Activated T-helper 2 cell treated with anti-CD3 and anti-CD28 coated beads, Interferon-gamma antibody, Interleukin-2, Interleukin-4, amounts not matched to agents 10 μg/mL and 5 μg/mL and 100 μg/mL, durations not matched to agents 14 hours and 24 hours and 36 hours (primary cell): ENCODE results near the gene RNLS. TPM values are rescaled to one million over a fixed set of nuclear protein-coding genes. Genes with fewer than 3 reads are reported as not detected.

Experiments
- DNase-seq: peaks from one replicate; pipeline ENCODE4 v3.0.0; 2021; ENCODE audit warnings: low spot score
- H3K27ac Mint-ChIP-seq: one replicate; pipeline ENCODE4 v1.8.0; 2021; ENCODE audit warnings: mixed read lengths
- H3K27me3 Mint-ChIP-seq: one replicate; pipeline ENCODE4 v1.8.0; 2021; ENCODE audit warnings: low read depth, mixed read lengths
- H3K36me3 Mint-ChIP-seq: one replicate; pipeline ENCODE4 v1.8.0; 2021; ENCODE audit warnings: low read depth, mixed read lengths
- H3K4me1 Mint-ChIP-seq: one replicate; pipeline ENCODE4 v1.8.0; 2021; ENCODE audit warnings: low read depth, mixed read lengths
- H3K4me3 Mint-ChIP-seq: one replicate; pipeline ENCODE4 v1.8.0; 2021; ENCODE audit warnings: low read depth, mild to moderate bottlenecking, moderate library complexity, mixed read lengths
- H3K9me3 Mint-ChIP-seq: one replicate; pipeline ENCODE4 v1.8.0; 2021; ENCODE audit warnings: mixed read lengths
- intact Hi-C: fragments of 100-400 bp; cut with micrococcal nuclease; formaldehyde crosslinking; loops from one replicate; pipeline ENCODE4 v1.15.1; 2023
- total RNA-seq: library from RNA; stranded (reverse); gene quantifications from 2 replicates; pipeline ENCODE4 v1.2.3, GENCODE V29; 2022

Gene RNLS
- total RNA-seq, 1 donor from 2014 or later, result 1.6 TPM

DNA sequence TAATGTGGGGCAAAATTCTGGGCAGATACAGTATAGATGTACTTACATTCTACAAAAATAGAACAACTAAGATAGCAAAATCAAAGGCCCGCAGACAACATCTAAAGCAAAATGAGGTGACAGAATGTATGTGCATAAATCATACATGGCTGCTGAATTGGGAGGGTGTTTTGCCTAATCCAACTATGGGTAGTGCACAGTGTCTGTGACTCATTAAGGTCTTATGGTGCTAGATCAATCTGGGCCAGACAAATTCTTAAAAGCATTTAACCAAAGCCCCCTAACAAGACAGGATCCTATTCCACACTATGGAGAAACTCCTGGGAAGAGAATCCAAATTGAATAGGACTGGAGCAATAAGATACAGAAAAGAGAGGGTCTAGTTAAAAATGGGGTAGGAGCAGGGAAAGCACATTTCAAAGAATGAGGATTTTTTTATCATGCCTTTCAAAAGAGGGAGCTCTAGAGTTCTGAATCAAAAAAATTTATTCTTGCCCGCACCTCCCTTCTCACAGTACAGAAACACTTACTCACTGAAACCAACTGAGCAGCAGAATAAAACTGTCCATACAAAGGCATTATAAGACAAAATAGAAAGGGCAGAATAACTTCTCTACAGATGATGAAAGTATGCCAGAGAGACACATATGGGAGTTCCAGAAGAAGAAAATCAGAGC, 181.3 kb downstream of the RNLS start:
- H3K27ac Mint-ChIP-seq, result no peak overlapping the region
- no peak for DNase-seq
- peaks cover 2% of the 10 kb centered on the region for H3K27me3 Mint-ChIP-seq
- H3K4me1 Mint-ChIP-seq, result peaks cover 11% of the 10 kb centered on the region
- peaks cover 38% of the 10 kb centered on the region for H3K9me3 Mint-ChIP-seq
- peaks cover 16% of the 10 kb centered on the region for H3K36me3 Mint-ChIP-seq
- intact Hi-C loops, result no loop called here
- H3K4me3 Mint-ChIP-seq, result no peak overlapping the region

GRCh38 chr10:88399240-88399639, 183.9 kb downstream of the RNLS start:
- Mint-ChIP-seq H3K36me3 (peaks cover 34% of the 10 kb centered on the region), H3K4me3 (no peak overlapping the region), H3K4me1 (peaks cover 11% of the 10 kb centered on the region), H3K27ac (no peak overlapping the region), H3K9me3 (peaks cover 60% of the 10 kb centered on the region), H3K27me3 (no peaks in the 10 kb centered on the region)
- DNase-seq, result no peak
- intact Hi-C loops, result no loop called here

- Mint-ChIP-seq H3K9me3 (peaks cover 71% of the 10 kb centered on the region), H3K27me3 (no peaks in the 10 kb centered on the region), H3K4me3 (no peak overlapping the region)
Measured at GRCh38 chr10:88395677-88396076, 187.4 kb downstream of the RNLS start.

DNA sequence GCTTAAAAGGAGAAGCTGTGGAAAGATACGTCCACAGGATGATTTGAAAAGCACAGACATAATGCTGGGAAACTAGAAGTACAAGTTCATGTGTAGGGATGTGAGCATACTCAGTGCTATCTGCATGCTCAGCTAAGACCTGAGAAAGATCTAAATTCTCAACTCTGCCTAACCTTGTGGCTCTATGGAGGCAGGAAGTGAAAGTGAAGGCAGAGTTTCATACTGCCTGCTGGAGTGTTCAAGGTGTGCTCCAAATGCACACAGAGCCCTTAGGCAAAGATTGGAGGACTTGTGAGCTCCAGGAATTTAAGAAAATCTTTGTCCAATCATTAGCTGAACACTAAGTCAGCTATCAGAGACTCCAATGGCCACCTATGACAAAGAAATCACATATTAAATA, 190.9 kb downstream of the RNLS start:
- Mint-ChIP-seq H3K27me3 (no peaks in the 10 kb centered on the region), H3K9me3 (peaks cover 40% of the 10 kb centered on the region), H3K27ac (no peak overlapping the region), H3K4me3 (peak overlapping the region; percentile 3), H3K36me3 (peaks cover 34% of the 10 kb centered on the region), H3K4me1 (peaks cover 16% of the 10 kb centered on the region)
- peak; percentile 25 for DNase-seq
- intact Hi-C loops, result no loop called here

More at GRCh38 chr10:88395677-88396076, 187.4 kb downstream of the RNLS start:
- no peak overlapping the region for H3K27ac Mint-ChIP-seq
- H3K4me1 Mint-ChIP-seq, result peaks cover 14% of the 10 kb centered on the region
- intact Hi-C loops, result no loop called here
- H3K36me3 Mint-ChIP-seq, result peaks cover 46% of the 10 kb centered on the region
- DNase-seq, result no peak

GRCh38 chr10:88390041-88390440, 193.1 kb downstream of the RNLS start:
- Mint-ChIP-seq H3K4me3 (no peak overlapping the region), H3K27me3 (no peaks in the 10 kb centered on the region), H3K4me1 (peaks cover 24% of the 10 kb centered on the region), H3K9me3 (peaks cover 18% of the 10 kb centered on the region), H3K27ac (no peak overlapping the region), H3K36me3 (peaks cover 14% of the 10 kb centered on the region)
- DNase-seq, result no peak
- intact Hi-C loops, result no loop called here

- peaks cover 29% of the 10 kb centered on the region for H3K4me1 Mint-ChIP-seq
- peaks cover 13% of the 10 kb centered on the region for H3K9me3 Mint-ChIP-seq
- peaks cover 14% of the 10 kb centered on the region for H3K36me3 Mint-ChIP-seq
- no peak for DNase-seq
- no peak overlapping the region for H3K4me3 Mint-ChIP-seq
- intact Hi-C loops, result loop anchor here (2.0 kb wide), 4 partner anchors 119 to 527 kb away; partner anchors contain the start of genes KLLN and PTEN
- no peaks in the 10 kb centered on the region for H3K27me3 Mint-ChIP-seq
- H3K27ac Mint-ChIP-seq, result no peak overlapping the region
Measured at GRCh38 chr10:88389456-88389855, 193.7 kb downstream of the RNLS start.

GRCh38 chr10:88388324-88388723, 194.8 kb downstream of the RNLS start:
- Mint-ChIP-seq H3K4me3 (no peak overlapping the region), H3K4me1 (peaks cover 33% of the 10 kb centered on the region), H3K27ac (no peak overlapping the region), H3K36me3 (peaks cover 11% of the 10 kb centered on the region), H3K9me3 (peaks cover 8% of the 10 kb centered on the region), H3K27me3 (no peaks in the 10 kb centered on the region)
- DNase-seq, result no peak
- intact Hi-C loops, result loop anchor here (2.0 kb wide), 4 partner anchors 118 to 526 kb away; partner anchors contain the start of genes KLLN and PTEN

GRCh38 chr10:88386821-88387773, 196.0 kb downstream of the RNLS start:
- intact Hi-C loops, result no loop called here
- no peak for DNase-seq
- peaks cover 13% of the 10 kb centered on the region for H3K9me3 Mint-ChIP-seq
- H3K4me1 Mint-ChIP-seq, result peaks cover 30% of the 10 kb centered on the region
- H3K27ac Mint-ChIP-seq, result no peak overlapping the region
- peaks cover 13% of the 10 kb centered on the region for H3K36me3 Mint-ChIP-seq
- H3K27me3 Mint-ChIP-seq, result no peaks in the 10 kb centered on the region
- H3K4me3 Mint-ChIP-seq, result no peak overlapping the region

DNA sequence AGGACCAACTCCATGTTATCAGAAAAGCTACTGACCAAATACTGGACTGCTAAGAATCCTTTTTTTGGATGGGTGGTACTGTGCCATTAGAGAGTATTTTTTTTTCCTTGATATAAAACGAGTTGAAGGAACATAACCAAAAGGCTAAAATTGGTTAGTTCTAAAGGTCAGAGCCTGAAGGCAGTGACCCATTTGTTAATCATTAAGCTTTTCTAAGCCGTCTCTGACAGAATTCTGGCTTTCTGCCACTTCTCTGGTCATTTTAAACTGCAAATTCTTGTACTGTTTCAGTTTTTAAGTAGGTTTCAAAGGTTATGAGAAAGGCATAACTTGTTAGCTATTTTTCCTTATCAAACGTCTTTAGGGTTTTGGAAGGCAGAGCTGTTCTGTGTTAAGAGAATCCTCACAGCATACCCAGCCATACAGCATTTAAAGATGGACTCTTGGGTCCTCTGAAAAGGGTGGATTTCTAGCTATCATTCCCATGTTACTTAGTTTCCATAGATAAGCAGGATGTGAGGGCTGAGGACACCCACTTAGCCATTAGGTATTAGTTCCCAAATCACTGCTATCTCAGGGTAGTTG, 196.8 kb downstream of the RNLS start:
- peaks cover 13% of the 10 kb centered on the region for H3K9me3 Mint-ChIP-seq
- H3K36me3 Mint-ChIP-seq, result peaks cover 16% of the 10 kb centered on the region
- intact Hi-C loops, result no loop called here
- H3K4me3 Mint-ChIP-seq, result peak overlapping the region; percentile 43
- no peaks in the 10 kb centered on the region for H3K27me3 Mint-ChIP-seq
- H3K27ac Mint-ChIP-seq, result no peak overlapping the region
- H3K4me1 Mint-ChIP-seq, result peaks cover 24% of the 10 kb centered on the region
- no peak for DNase-seq

GRCh38 chr10:88385601-88386203, 197.4 kb downstream of the RNLS start:
- H3K36me3 Mint-ChIP-seq, result peaks cover 18% of the 10 kb centered on the region
- intact Hi-C loops, result loop anchor here (1.0 kb wide), 1 partner anchor 268 kb away; no protein-coding TSS in a partner anchor
- H3K9me3 Mint-ChIP-seq, result peaks cover 13% of the 10 kb centered on the region
- DNase-seq, result peak; percentile 77
- no peaks in the 10 kb centered on the region for H3K27me3 Mint-ChIP-seq
- H3K4me3 Mint-ChIP-seq, result peak overlapping the region; percentile 74
- H3K4me1 Mint-ChIP-seq, result peaks cover 24% of the 10 kb centered on the region
- no peak overlapping the region for H3K27ac Mint-ChIP-seq

DNA sequence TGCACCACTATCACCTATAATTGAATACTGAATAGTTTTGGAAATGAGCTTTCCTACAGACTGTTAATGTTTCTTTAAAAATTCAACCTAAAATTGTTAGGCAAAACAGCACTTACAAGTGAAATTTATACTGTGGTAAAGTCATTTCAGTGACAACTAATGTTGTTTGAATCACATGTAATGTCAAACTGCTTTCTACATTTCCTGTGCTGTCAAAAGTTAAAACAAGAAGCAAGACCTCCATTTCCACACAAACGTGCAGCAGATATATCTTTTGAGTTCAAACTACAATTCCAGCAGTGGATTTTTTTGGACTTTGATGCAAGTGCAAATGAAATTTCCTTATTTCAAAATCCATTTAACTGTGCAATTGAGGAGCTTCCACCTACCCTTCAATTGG, 199.8 kb downstream of the RNLS start:
- H3K4me3 Mint-ChIP-seq, result no peak overlapping the region
- peaks cover 24% of the 10 kb centered on the region for H3K9me3 Mint-ChIP-seq
- DNase-seq, result no peak
- peaks cover 26% of the 10 kb centered on the region for H3K36me3 Mint-ChIP-seq
- H3K27ac Mint-ChIP-seq, result no peak overlapping the region
- H3K27me3 Mint-ChIP-seq, result no peaks in the 10 kb centered on the region
- intact Hi-C loops, result no loop called here
- peaks cover 30% of the 10 kb centered on the region for H3K4me1 Mint-ChIP-seq

- Mint-ChIP-seq H3K27ac (no peak overlapping the region), H3K27me3 (no peaks in the 10 kb centered on the region), H3K9me3 (peaks cover 24% of the 10 kb centered on the region), H3K4me1 (peaks cover 30% of the 10 kb centered on the region), H3K36me3 (peaks cover 26% of the 10 kb centered on the region), H3K4me3 (no peak overlapping the region)
- intact Hi-C loops, result no loop called here
- no peak for DNase-seq
Measured at GRCh38 chr10:88382699-88383098, 200.4 kb downstream of the RNLS start.
